Breast epithelium (tissue), 4 donors: Measurements from ENCODE around the gene TMEM30B. TPM values are rescaled to one million over a fixed set of nuclear protein-coding genes. Genes with fewer than 3 reads are reported as not detected.

Source experiments
- DNase-seq, 2 donors: peaks; one replicate each; pipeline ENCODE4 v3.0.0-alpha.2; 2019; ENCODE audit warnings: low spot score in 2 of 2
- H3K27ac ChIP-seq, 2 donors: fragments of 200-600 bp; sonication (generic) in 1 of 2; one replicate each; pipeline ENCODE4 v1.5.1; 2016 to 2019; ENCODE audit warnings: mild to moderate bottlenecking in 1 of 2
- H3K27me3 ChIP-seq, 2 donors: fragments of 200-600 bp; sonication (generic) in 1 of 2; one replicate each; pipeline versions ENCODE4 v1.5.1 to v1.6.0; 2017 to 2019; ENCODE audit warnings: control low read depth in 1 of 2, mild to moderate bottlenecking in 1 of 2
- H3K36me3 ChIP-seq: fragments of 200-600 bp; one replicate; pipeline ENCODE4 v1.5.1; 2019
- H3K4me1 ChIP-seq, 2 donors: fragments of 200-600 bp; sonication (generic); one replicate each; pipeline ENCODE4 v1.5.1; 2016 to 2019; ENCODE audit warnings: control low read depth in 1 of 2
- H3K4me3 ChIP-seq, 3 donors: fragments of 200-600 bp; sonication (generic); 1 replicate in 2 of 3; 2 replicates in 1 of 3; pipeline ENCODE4 v1.5.1; 2016 to 2019; ENCODE audit warnings: mild to moderate bottlenecking in 3 of 3, moderate library complexity in 2 of 3
- H3K9me3 ChIP-seq, 2 donors: fragments of 200-600 bp; sonication (generic) in 1 of 2; one replicate each; pipeline ENCODE4 v1.5.1; 2016 to 2019; ENCODE audit warnings: control low read depth in 1 of 2
- POLR2A ChIP-seq: fragments of 450-650 bp; IDR thresholded peaks from one replicate; pipeline ENCODE4 v1.6.1; 2016; ENCODE audit warnings: antibody characterized with exemption, mild to moderate bottlenecking, moderate library complexity
- POLR2AphosphoS5 ChIP-seq, 3 donors: sonication (generic); formaldehyde crosslinking; IDR thresholded peaks; one replicate each; pipeline ENCODE4 v1.6.1; 2017; ENCODE audit warnings: antibody characterized with exemption in 3 of 3
- intact Hi-C: fragments of 100-400 bp; cut with DNase I; formaldehyde crosslinking; loops from one replicate; pipeline ENCODE4 v1.15.1; 2023; ENCODE audit warnings: low total_unique reads
- total RNA-seq, 3 donors: library from RNA; depleted of rRNA; stranded (reverse); fragments of >200 nt; gene quantifications; one replicate each; pipeline ENCODE4 v1.1.0, GENCODE V29; 2016
- TF ChIP-seq, protein P1 (sequence below), 3 donors: fragments of 450-650 bp; IDR thresholded peaks; one replicate each; pipeline ENCODE4 v1.5.1; 2016 to 2017; ENCODE audit warnings: antibody characterized with exemption in 3 of 3, mild to moderate bottlenecking in 3 of 3, moderate library complexity in 3 of 3

Gene TMEM30B
- total RNA-seq, 3 donors from 2014 or later, result 5.0 to 36.7 (median 20.0) TPM

DNA sequence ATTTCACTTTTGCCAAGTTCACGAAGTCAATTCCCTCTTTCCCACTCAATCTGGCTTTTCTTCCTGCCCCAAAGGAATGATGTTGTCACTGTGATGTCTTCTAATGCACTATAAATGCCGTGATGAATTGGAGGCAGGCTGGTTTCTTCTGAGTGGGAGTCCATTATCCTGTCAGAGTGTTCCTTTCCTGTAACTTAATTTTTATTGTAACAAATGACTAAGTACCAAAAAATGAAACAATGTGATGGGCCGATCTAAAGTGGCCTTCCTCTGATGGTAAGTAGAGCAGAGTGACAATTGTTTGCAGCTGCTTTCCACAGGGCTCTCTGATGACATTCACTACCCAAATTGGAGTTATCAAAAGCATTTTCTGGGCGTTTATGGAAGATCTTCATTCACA lies 22.2 kb downstream of the TMEM30B start:
- intact Hi-C loops, result loop anchor here (10.0 kb wide), 3 partner anchors 234 to 784 kb away; no protein-coding TSS in a partner anchor

GRCh38 chr14:61257469-61258057 lies 23.6 kb downstream of the TMEM30B start:
- H3K9me3 ChIP-seq, result no peaks in the 10 kb centered on the region
- no peaks in the 10 kb centered on the region for H3K4me1 ChIP-seq
- H3K36me3 ChIP-seq, result no peaks in the 10 kb centered on the region
- no peak overlapping the region for H3K4me3 ChIP-seq
- intact Hi-C loops, result loop anchor here (10.0 kb wide), 3 partner anchors 233 to 783 kb away; no protein-coding TSS in a partner anchor
- no peaks in the 10 kb centered on the region for H3K27me3 ChIP-seq
- no peak overlapping the region for H3K27ac ChIP-seq
- no peak for DNase-seq
- TF ChIP-seq, protein P1, sequence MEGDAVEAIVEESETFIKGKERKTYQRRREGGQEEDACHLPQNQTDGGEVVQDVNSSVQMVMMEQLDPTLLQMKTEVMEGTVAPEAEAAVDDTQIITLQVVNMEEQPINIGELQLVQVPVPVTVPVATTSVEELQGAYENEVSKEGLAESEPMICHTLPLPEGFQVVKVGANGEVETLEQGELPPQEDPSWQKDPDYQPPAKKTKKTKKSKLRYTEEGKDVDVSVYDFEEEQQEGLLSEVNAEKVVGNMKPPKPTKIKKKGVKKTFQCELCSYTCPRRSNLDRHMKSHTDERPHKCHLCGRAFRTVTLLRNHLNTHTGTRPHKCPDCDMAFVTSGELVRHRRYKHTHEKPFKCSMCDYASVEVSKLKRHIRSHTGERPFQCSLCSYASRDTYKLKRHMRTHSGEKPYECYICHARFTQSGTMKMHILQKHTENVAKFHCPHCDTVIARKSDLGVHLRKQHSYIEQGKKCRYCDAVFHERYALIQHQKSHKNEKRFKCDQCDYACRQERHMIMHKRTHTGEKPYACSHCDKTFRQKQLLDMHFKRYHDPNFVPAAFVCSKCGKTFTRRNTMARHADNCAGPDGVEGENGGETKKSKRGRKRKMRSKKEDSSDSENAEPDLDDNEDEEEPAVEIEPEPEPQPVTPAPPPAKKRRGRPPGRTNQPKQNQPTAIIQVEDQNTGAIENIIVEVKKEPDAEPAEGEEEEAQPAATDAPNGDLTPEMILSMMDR (IDR thresholded peaks at IDR 0.05), result no peak
- TF ChIP-seq POLR2AphosphoS5 (IDR thresholded peaks at IDR 0.05) (no peak), POLR2A (no peak)

More for the DNA sequence above, 22.2 kb downstream of the TMEM30B start:
- DNase-seq, result no peak
- no peak for TF ChIP-seq POLR2A
- no peak for TF ChIP-seq POLR2AphosphoS5 (IDR thresholded peaks at IDR 0.05)
- TF ChIP-seq, protein P1 (IDR thresholded peaks at IDR 0.05), result no peak
- Histone ChIP-seq H3K27me3 (no peaks in the 10 kb centered on the region), H3K4me3 (no peak overlapping the region), H3K36me3 (no peaks in the 10 kb centered on the region), H3K27ac (no peak overlapping the region), H3K9me3 (no peaks in the 10 kb centered on the region), H3K4me1 (no peaks in the 10 kb centered on the region)

DNA sequence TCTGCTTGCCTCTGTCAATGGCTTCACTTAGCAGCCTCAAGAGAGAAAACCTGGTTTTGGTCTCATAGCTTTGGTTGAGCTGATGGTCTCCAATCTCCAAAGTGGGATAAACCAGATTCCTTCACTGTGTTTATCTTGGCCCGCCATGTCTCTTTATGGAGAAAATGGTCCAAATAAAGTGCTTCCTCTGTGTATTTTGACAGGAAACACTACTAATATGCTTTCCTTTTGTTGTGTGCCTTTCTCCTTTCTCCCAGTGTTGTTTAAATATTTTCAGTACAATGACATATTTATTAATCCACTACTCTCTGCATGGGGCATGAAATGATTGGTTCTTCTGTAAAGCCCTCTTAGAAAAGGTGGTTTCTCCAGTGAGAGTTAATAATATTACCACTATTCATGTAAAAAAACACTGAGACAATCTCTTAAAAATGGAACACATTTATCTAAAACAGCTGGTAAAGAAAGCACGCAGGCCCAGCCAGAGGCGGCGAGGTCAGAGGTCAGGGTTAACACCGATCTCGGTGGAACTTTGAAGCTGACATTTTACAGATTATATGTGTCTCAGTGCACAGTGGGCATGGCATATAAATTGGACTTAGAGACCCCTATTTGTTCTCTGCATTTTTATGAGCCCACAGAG lies 24.2 kb downstream of the TMEM30B start:
- DNase-seq, result no peak
- Histone ChIP-seq H3K4me3 (no peak overlapping the region), H3K9me3 (no peaks in the 10 kb centered on the region), H3K27ac (no peak overlapping the region), H3K4me1 (no peaks in the 10 kb centered on the region), H3K36me3 (no peaks in the 10 kb centered on the region), H3K27me3 (no peaks in the 10 kb centered on the region)
- no peak for TF ChIP-seq POLR2AphosphoS5 (IDR thresholded peaks at IDR 0.05)
- TF ChIP-seq, protein P1 (IDR thresholded peaks at IDR 0.05), result no peak
- TF ChIP-seq POLR2A, result no peak
- intact Hi-C loops, result loop anchor here (10.0 kb wide), 3 partner anchors 232 to 782 kb away; no protein-coding TSS in a partner anchor

GRCh38 chr14:61255968-61256367 lies 25.2 kb downstream of the TMEM30B start:
- no peaks in the 10 kb centered on the region for H3K4me1 ChIP-seq
- TF ChIP-seq POLR2A (no peak), POLR2AphosphoS5 (IDR thresholded peaks at IDR 0.05) (no peak)
- TF ChIP-seq, protein P1 (IDR thresholded peaks at IDR 0.05), result no peak
- no peak for DNase-seq
- intact Hi-C loops, result loop anchor here (10.0 kb wide), 3 partner anchors 231 to 781 kb away; no protein-coding TSS in a partner anchor
- no peaks in the 10 kb centered on the region for H3K27me3 ChIP-seq
- no peaks in the 10 kb centered on the region for H3K36me3 ChIP-seq
- no peak overlapping the region for H3K27ac ChIP-seq
- no peaks in the 10 kb centered on the region for H3K9me3 ChIP-seq
- no peak overlapping the region for H3K4me3 ChIP-seq
